HFFc6 (cell line): ENCODE data around the gene INTU. TPM values are rescaled to one million over a fixed set of nuclear protein-coding genes. Genes with fewer than 3 reads are reported as not detected.

ENCODE experiments used
- DNase-seq: peaks from one replicate; pipeline ENCODE4 v3.0.0-alpha.2; 2018
- H3K27ac Mint-ChIP-seq: 2 replicates; pipeline ENCODE4 v1.8.0; 2020; ENCODE audit warnings: mild to moderate bottlenecking, mixed read lengths
- H3K27me3 Mint-ChIP-seq: 2 replicates; pipeline ENCODE4 v1.8.0; 2021; ENCODE audit warnings: mild to moderate bottlenecking, moderate library complexity, mixed read lengths; ENCODE audit not compliant: insufficient read depth
- H3K36me3 Mint-ChIP-seq: 2 replicates; pipeline ENCODE4 v1.8.0; 2021; ENCODE audit warnings: low read depth, mixed read lengths
- H3K4me1 Mint-ChIP-seq: 2 replicates; pipeline ENCODE4 v1.8.0; 2020; ENCODE audit warnings: low read depth, mixed read lengths
- H3K4me3 Mint-ChIP-seq: 2 replicates; pipeline ENCODE4 v1.8.0; 2020; ENCODE audit warnings: mild to moderate bottlenecking, moderate library complexity, mixed read lengths
- H3K9me3 Mint-ChIP-seq: 2 replicates; pipeline ENCODE4 v1.8.0; 2020; ENCODE audit warnings: mild to moderate bottlenecking, mixed read lengths
- total RNA-seq, 6 experiments: library from RNA; stranded (reverse); fragmentation: NEBNext Ultra II Directional; extraction: Animal tissue kit (Norgen Biotek cat#: 25700); gene quantifications; 2 replicates in 1 of 6; 3 replicates in 5 of 6; pipeline ENCODE4 v1.2.3, GENCODE V29; 2021
- TF ChIP-seq, protein P1 (sequence below): fragments of 200-600 bp; sonication (generic); IDR thresholded peaks from 2 replicates; pipeline ENCODE4 v1.5.0; 2021; ENCODE audit warnings: antibody characterized with exemption, mild to moderate bottlenecking

Gene INTU
- total RNA-seq, 6 experiments from 2014 or later, result 3.6 to 5.7 (median 5.0) TPM

- Mint-ChIP-seq H3K4me3 (no peak overlapping the region), H3K4me1 (peaks cover 5% of the 10 kb centered on the region), H3K36me3 (0 out of 2 replicates have a peak, but pooled peaks cover 11% of the 10 kb centered on the region), H3K27ac (no peak overlapping the region), H3K27me3 (no peaks in the 10 kb centered on the region), H3K9me3 (no peaks in the 10 kb centered on the region)
- no peak for DNase-seq
- TF ChIP-seq, protein P1, sequence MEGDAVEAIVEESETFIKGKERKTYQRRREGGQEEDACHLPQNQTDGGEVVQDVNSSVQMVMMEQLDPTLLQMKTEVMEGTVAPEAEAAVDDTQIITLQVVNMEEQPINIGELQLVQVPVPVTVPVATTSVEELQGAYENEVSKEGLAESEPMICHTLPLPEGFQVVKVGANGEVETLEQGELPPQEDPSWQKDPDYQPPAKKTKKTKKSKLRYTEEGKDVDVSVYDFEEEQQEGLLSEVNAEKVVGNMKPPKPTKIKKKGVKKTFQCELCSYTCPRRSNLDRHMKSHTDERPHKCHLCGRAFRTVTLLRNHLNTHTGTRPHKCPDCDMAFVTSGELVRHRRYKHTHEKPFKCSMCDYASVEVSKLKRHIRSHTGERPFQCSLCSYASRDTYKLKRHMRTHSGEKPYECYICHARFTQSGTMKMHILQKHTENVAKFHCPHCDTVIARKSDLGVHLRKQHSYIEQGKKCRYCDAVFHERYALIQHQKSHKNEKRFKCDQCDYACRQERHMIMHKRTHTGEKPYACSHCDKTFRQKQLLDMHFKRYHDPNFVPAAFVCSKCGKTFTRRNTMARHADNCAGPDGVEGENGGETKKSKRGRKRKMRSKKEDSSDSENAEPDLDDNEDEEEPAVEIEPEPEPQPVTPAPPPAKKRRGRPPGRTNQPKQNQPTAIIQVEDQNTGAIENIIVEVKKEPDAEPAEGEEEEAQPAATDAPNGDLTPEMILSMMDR, result no peak
These were observed 34.4 kb downstream of the INTU start for GRCh38 chr4:127667116-127667515.

DNA sequence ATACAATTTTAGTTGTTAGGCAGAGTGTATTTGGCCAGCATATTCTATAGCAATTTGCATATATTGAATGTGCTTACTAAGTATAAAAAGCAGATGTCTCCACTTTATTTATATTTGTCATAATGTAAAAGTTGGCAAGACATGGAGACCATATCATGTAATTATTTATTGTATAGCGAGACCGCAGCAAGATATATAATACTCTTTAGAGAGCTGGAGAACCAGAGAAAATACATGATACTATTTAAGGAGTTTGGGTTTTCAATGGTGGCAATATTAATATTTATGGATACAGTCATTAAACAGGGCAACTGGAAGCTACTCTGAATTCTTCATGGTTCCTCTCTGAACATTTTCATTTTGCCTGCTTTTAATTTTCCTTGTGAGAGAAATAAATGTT, 35.0 kb downstream of the INTU start:
- Mint-ChIP-seq H3K27me3 (no peaks in the 10 kb centered on the region), H3K36me3 (0 out of 2 replicates have a peak, but pooled peaks cover 11% of the 10 kb centered on the region), H3K4me3 (no peak overlapping the region), H3K4me1 (peaks cover 5% of the 10 kb centered on the region), H3K9me3 (no peaks in the 10 kb centered on the region), H3K27ac (no peak overlapping the region)
- TF ChIP-seq, protein P1, result no peak
- no peak for DNase-seq

- Mint-ChIP-seq H3K27ac (no peak overlapping the region), H3K36me3 (0 out of 2 replicates have a peak, but pooled peaks cover 11% of the 10 kb centered on the region), H3K4me1 (peaks cover 5% of the 10 kb centered on the region), H3K27me3 (no peaks in the 10 kb centered on the region), H3K4me3 (no peak overlapping the region), H3K9me3 (no peaks in the 10 kb centered on the region)
- DNase-seq, result no peak
- TF ChIP-seq, protein P1, result no peak
These were observed 36.0 kb downstream of the INTU start for GRCh38 chr4:127668770-127669169.

GRCh38 chr4:127669691-127670090, 36.9 kb downstream of the INTU start:
- H3K4me3 Mint-ChIP-seq, result no peak overlapping the region
- TF ChIP-seq, protein P1, result no peak
- H3K27me3 Mint-ChIP-seq, result no peaks in the 10 kb centered on the region
- no peaks in the 10 kb centered on the region for H3K9me3 Mint-ChIP-seq
- peaks cover 5% of the 10 kb centered on the region for H3K4me1 Mint-ChIP-seq
- no peak for DNase-seq
- H3K36me3 Mint-ChIP-seq, result 0 out of 2 replicates have a peak, but pooled peaks cover 11% of the 10 kb centered on the region
- no peak overlapping the region for H3K27ac Mint-ChIP-seq

GRCh38 chr4:127672111-127672510, 39.4 kb downstream of the INTU start:
- peaks cover 5% of the 10 kb centered on the region for H3K4me1 Mint-ChIP-seq
- H3K4me3 Mint-ChIP-seq, result no peak overlapping the region
- H3K27ac Mint-ChIP-seq, result no peak overlapping the region
- H3K9me3 Mint-ChIP-seq, result no peaks in the 10 kb centered on the region
- TF ChIP-seq, protein P1, result no peak
- H3K36me3 Mint-ChIP-seq, result peaks cover 14% of the 10 kb centered on the region
- no peaks in the 10 kb centered on the region for H3K27me3 Mint-ChIP-seq
- DNase-seq, result no peak

- H3K4me1 Mint-ChIP-seq, result peaks cover 28% of the 10 kb centered on the region
- TF ChIP-seq, protein P1, result no peak
- H3K27me3 Mint-ChIP-seq, result no peaks in the 10 kb centered on the region
- no peak overlapping the region; the same call in 1 of the 2 replicates for H3K27ac Mint-ChIP-seq
- H3K9me3 Mint-ChIP-seq, result no peaks in the 10 kb centered on the region
- DNase-seq, result peak; percentile 34
- peaks cover 7% of the 10 kb centered on the region; the same call in 1 of the 2 replicates for H3K36me3 Mint-ChIP-seq
- no peak overlapping the region for H3K4me3 Mint-ChIP-seq
These were observed 52.5 kb downstream of the INTU start for GRCh38 chr4:127685292-127685691.
